Stimulated activated CD4-positive, alpha-beta T cell treated with anti-CD3 and anti-CD28 coated beads, Interleukin-4, amount 100 ng/mL, for 24 hours (primary cell): ENCODE measurements around the gene RFPL1.
A peak's percentile ranks its signal among the peaks of the same experiment; 100 is the strongest.
"Not testable (repeated sequence)": the region's sequence is repeated elsewhere in the genome, so short reads cannot be mapped to it uniquely, and the experiment has no call there.

Experiments used
- DNase-seq: peaks from one replicate; pipeline ENCODE4 v3.0.0-alpha.2; 2020

RFPL1 gene

DNA sequence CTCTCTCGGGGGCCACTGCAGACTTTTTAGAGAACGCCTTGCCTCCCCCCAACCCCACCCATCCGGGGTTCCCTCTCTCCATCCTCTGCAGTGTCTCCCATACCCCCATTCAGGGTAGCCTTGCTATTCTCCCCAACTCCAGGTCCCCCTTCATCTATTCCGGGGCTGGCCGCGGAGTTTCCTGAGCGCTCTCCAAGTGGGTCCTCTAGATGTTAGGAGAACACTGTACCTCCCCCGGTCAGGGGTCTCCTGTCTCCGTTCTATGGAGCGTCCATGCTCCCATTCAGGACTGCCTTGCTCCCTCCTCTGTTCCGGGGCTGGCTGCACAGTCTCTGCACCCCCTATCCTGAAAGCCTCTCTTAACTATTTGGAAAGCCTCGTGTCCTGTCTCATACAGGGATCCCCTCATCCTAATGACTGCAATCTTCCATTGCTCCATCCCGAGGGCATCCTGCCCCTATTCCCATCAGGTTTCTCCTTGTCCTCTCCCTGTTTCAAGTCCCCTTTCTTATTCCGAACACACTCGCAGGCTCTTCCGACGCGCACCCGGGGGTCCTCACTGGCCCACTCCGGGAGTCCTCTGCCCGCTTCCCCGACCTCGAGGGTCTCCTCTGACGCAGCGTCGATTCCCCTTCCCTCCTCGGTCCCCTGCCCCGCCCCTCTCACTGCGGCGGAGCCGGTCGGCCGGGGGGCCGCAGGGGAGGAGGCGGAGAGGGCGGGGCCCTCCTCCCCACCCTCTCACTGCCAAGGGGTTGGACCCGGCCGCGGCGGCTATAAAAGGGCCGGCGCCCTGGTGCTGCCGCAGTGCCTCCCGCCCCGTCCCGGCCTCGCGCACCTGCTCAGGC, 41.3 kb downstream of the RFPL1 start, which contains the start of gene NEFH:
TSS of gene NEFH (plus strand) at position 802 of the 845 bp plus-strand sequence. CDS start 45 bp downstream, outside the sequence.
- no peak for DNase-seq

DNA sequence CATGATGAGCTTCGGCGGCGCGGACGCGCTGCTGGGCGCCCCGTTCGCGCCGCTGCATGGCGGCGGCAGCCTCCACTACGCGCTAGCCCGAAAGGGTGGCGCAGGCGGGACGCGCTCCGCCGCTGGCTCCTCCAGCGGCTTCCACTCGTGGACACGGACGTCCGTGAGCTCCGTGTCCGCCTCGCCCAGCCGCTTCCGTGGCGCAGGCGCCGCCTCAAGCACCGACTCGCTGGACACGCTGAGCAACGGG, 41.8 kb downstream of the RFPL1 start:
- no peak for DNase-seq

DNA sequence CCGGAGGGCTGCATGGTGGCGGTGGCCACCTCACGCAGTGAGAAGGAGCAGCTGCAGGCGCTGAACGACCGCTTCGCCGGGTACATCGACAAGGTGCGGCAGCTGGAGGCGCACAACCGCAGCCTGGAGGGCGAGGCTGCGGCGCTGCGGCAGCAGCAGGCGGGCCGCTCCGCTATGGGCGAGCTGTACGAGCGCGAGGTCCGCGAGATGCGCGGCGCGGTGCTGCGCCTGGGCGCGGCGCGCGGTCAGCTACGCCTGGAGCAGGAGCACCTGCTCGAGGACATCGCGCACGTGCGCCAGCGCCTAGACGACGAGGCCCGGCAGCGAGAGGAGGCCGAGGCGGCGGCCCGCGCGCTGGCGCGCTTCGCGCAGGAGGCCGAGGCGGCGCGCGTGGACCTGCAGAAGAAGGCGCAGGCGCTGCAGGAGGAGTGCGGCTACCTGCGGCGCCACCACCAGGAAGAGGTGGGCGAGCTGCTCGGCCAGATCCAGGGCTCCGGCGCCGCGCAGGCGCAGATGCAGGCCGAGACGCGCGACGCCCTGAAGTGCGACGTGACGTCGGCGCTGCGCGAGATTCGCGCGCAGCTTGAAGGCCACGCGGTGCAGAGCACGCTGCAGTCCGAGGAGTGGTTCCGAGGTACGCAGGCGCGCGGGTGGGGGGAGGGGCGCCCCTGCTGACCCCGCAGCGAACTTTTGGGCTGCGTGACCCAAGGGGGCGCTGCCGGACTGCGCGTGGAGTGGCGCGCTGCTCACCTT, 42.3 kb downstream of the RFPL1 start:
- peak; percentile 26 for DNase-seq

DNA sequence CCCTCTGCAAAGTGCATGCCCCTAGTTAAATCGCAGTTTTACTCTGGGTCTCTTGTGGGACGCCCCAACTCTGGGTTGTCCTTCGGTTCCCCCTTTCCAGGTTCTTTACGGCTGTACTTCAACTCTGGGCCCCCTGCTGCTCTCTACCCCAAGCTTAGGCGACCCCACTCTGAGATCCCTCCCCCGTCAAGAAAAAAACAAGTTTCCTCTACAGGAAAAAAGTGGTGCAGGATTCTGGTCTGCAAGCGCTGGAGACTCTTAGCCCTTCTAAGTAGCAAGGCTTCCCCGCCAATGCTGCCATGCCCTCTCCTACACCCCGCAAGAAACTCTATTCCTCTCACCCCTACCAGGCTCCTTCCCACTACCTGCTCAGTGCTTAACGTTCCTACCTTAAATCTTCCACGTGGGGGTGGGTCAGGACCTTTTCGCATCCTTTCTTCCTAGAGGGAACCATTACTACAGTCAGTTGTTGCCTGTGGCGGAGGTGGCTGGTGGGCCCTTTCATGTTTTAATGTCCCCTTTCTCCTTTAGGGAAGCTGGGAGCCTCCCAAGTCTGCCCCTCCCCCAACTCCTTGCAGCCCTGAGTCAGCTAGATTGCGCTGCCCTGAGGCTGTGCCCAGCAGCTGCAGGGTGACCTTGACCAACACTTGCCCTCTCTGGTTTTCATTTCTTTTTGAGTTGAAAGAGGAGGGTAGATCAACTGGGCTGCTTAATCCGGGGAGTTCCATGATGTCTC, 43.0 kb downstream of the RFPL1 start:
- DNase-seq = no peak

DNA sequence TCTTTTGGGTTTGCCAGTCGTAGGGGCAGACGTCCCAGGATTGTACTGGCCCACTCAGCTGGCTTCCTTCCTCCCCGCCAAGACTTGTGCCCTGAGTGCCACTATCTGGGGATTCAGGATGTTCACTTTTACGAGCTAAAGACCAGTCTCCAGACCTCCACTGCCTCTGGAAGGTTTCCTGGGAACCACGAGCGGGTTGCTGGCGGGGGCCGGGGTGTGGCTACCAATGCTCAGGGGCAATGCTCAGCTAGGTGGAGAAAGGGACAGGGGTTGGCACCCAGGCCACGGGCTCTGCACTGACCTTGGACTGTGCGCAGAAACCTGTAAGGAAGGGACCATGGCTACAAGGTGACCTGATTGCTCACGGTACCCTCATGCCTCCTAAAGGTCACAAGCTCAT, 43.9 kb downstream of the RFPL1 start:
- DNase-seq = no peak

DNA sequence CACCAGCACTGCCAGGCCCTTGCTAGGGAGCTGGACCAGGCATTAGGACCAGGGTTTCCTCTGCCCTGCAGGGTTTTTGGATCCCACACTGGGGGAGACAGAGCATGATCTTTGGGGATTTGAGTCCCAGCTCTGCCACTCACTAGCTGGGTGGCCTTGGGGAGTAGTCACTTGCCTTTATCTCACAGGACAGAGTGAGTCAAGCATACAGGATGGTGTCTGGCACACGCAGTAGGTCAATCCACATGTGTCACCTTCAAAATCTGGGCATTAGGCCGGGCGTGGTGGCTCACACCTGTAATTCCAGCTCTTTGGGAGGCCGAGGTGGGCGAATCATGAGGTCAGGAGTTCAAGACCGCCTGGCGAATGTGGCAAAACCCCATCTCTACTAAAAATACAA, 44.3 kb downstream of the RFPL1 start:
- no peak for DNase-seq

DNA sequence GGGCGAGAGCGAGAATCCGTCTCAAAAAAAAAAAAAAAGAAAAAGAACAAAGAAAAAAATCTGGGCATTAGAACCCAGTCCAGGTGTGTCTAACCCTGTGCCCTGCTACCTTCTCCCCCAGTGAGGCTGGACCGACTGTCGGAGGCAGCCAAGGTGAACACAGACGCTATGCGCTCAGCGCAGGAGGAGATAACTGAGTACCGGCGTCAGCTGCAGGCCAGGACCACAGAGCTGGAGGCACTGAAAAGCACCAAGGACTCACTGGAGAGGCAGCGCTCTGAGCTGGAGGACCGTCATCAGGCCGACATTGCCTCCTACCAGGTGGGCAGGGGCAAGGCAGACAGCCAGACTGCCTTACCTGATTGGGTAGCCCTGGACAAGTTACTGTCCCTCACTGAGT, 44.9 kb downstream of the RFPL1 start:
- no peak for DNase-seq

DNA sequence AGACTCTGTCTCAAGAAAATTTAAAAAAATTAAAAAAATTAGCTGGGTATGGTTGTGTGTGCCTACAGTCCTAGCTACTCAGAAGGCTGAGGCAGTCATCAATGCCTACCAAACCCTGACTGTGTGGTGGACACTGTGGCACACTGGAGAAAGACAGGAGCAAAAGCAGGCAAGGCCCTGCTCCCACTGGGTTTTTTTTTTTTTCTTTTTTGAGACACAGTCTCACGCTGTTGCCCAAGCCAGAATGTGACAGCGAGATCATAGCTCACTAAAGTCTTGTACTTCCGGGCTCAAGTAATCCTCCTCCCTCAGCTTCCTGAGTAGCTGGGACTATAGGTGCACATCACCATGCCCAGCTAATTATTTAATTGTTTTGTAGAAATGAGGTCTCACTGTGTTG, 46.3 kb downstream of the RFPL1 start:
- DNase-seq = no peak

DNA sequence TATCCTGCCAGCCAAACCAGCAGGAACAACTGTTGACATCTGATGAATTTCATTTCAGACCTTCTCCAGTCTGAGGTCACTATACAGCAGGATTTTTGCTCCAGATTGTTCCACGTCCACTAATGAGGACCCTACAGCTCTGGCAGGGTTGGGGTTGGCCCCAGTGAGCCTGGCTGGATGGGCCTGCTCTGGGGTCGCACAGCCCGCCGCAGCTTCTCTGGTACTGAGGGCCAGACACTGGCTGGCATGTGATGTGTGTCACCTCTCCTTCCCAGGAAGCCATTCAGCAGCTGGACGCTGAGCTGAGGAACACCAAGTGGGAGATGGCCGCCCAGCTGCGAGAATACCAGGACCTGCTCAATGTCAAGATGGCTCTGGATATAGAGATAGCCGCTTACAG, 47.1 kb downstream of the RFPL1 start:
- no peak for DNase-seq

DNA sequence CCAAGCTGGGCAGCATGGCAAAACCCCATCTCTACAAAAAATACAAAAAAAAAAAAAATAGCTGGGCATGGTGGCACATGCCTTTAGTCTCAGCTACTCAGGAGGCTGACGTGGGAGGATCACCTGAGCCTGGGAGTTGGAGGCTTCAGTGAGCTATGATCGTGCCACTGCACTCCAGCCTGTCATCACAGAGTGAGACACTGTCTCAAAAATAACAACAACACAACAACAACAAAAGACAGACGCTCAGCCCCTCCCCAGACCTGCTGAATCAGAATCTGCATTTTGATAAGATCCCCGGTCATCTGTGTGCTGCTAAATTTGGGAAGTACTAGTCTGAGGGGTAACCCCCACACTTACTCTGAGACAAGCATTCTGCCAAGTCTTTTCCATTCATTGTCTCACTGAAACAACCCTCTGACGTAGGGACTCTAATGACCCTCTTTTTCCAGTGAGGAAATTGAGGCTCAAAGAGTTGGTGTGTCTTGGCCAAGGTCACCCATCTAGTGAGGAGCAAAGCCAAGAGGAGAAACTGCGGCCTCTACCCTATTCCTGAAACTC, 49.1 kb downstream of the RFPL1 start:
- DNase-seq = no peak

DNA sequence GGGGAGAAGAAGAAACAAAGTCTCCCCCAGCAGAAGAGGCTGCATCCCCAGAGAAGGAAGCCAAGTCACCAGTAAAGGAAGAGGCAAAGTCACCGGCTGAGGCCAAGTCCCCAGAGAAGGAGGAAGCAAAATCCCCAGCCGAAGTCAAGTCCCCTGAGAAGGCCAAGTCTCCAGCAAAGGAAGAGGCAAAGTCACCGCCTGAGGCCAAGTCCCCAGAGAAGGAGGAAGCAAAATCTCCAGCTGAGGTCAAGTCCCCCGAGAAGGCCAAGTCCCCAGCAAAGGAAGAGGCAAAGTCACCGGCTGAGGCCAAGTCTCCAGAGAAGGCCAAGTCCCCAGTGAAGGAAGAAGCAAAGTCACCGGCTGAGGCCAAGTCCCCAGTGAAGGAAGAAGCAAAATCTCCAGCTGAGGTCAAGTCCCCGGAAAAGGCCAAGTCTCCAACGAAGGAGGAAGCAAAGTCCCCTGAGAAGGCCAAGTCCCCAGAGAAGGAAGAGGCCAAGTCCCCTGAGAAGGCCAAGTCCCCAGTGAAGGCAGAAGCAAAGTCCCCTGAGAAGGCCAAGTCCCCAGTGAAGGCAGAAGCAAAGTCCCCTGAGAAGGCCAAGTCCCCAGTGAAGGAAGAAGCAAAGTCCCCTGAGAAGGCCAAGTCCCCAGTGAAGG, 50.9 kb downstream of the RFPL1 start:
- DNase-seq = not testable (repeated sequence)

DNA sequence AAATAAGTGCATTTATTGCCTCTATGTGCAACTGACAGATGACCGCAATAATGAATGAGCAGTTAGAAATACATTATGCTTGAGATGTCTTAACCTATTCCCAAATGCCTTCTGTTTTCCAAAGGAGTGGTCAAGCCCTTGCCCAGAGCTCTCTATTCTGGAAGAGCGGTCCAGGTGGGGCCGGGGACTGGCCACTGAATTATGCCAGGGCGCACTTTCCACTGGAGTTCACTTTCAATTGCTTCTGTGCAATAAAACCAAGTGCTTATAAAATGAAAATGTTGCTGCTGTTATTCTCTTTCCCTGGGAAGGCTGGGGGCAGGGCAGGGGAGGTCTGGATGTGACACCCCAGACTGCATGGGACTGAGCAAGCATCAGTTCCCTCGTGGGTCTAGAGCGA, 52.6 kb downstream of the RFPL1 start:
- DNase-seq = no peak
